ENCODE results near the gene PTPRG. TPM values are rescaled to one million over a fixed set of nuclear protein-coding genes. Genes with fewer than 3 reads are reported as not detected.

Gene PTPRG
- total and polyA plus RNA-seq, 2 experiments from 2014 or later: 11.5 to 39.6 TPM

- no peak overlapping the region for H3K4me2 ChIP-seq (ENCODE audit: unreplicated experiment)
- TF ChIP-seq EZH2phosphoT487 (IDR thresholded peaks at IDR 0.05; ENCODE audit: insufficient read depth, low read depth): no peak
- TF ChIP-seq EZH2 (IDR thresholded peaks at IDR 0.05; ENCODE audit: insufficient read depth, poor library complexity, severe bottlenecking): no peak
- no peaks in the 10 kb centered on the region for H3K9me2 ChIP-seq (ENCODE audit: insufficient read depth)
- H3K9me3 ChIP-seq (ENCODE audit: low read depth): no peaks in the 10 kb centered on the region
- H3K4me1 ChIP-seq (ENCODE audit: insufficient read depth): peaks cover 4% of the 10 kb centered on the region; the same call in 1 of the 2 replicates
- H3K79me2 ChIP-seq (ENCODE audit: insufficient read depth): peaks cover 52% of the 10 kb centered on the region
- H3K36me3 ChIP-seq (ENCODE audit: low read depth): no peaks in the 10 kb centered on the region
- no peak overlapping the region for H3K27ac ChIP-seq
- H4K20me1 ChIP-seq (ENCODE audit: insufficient read depth): no peaks in the 10 kb centered on the region
- in situ Hi-C loops (cut with MboI): no loop called here
- peaks cover 2% of the 10 kb centered on the region; the same call in 1 of the 2 replicates for H3F3A ChIP-seq (ENCODE audit: insufficient read depth)
- DNase-seq: no peak
- H3K4me3 ChIP-seq: no peak overlapping the region
- 87 to 91% methylated on average over 5 of the region's 5 CpGs for WGBS, 2 experiments (ENCODE audit: low coverage in 1 of 2, low lambda C conversion rate in 2 of 2, missing lambda C conversion rate in 2 of 2)
- no peak overlapping the region for H3K9ac ChIP-seq
- no peak overlapping the region for H2AFZ ChIP-seq
- H3K27me3 ChIP-seq (replicated peaks; ENCODE audit: insufficient read depth): no peaks in the 10 kb centered on the region
These were observed 126.4 kb downstream of the PTPRG start for GRCh38 chr3:61687663-61688306.

DNA sequence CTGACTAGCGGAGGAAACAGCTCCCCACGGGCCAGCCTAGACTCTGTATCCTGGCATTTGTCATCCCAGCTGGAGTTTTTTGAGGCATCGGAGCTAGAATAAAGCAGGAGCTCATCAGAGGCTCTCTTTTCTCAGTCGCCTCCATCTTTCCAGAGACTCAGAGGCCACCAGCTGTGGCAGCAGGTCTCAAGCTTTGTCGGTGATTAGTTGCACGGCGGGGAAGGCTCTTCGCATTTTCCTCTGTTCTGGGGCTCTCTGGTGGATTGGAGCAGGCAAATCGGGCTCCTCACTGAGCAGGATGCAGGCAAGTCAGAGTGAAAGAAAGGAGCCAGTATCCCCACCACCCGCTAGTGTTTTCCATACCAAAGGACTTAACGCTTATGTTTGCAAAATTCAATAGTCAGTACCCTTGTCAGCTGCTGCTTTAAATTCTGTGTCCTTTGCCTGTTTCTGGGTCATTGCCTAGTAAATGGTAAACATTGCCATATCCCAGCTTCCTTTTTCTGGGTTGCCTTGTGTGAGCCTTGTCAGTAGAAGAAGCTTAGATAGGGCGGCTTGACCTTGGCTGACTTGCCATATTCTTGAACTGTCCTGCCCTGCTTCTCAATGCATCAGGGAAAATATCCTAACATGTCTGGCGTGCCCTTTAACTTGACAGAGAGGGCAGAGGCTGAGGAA lies 127.1 kb downstream of the PTPRG start:
- Histone ChIP-seq H4K20me1 (ENCODE audit: insufficient read depth) (no peaks in the 10 kb centered on the region), H3K4me2 (ENCODE audit: unreplicated experiment) (no peak overlapping the region), H3K27me3 (replicated peaks; ENCODE audit: insufficient read depth) (no peaks in the 10 kb centered on the region), H2AFZ (no peak overlapping the region), H3K36me3 (ENCODE audit: low read depth) (no peaks in the 10 kb centered on the region), H3K9me3 (ENCODE audit: low read depth) (no peaks in the 10 kb centered on the region), H3K4me1 (ENCODE audit: insufficient read depth) (no peaks in the 10 kb centered on the region), H3F3A (ENCODE audit: insufficient read depth) (no peaks in the 10 kb centered on the region), H3K79me2 (ENCODE audit: insufficient read depth) (peaks cover 49% of the 10 kb centered on the region), H3K9ac (no peak overlapping the region), H3K27ac (no peak overlapping the region), H3K4me3 (no peak overlapping the region), H3K9me2 (ENCODE audit: insufficient read depth) (no peaks in the 10 kb centered on the region)
- no peak for DNase-seq
- 95 to 96% methylated on average over 13 of the region's 13 CpGs for WGBS, 2 experiments (ENCODE audit: low coverage in 1 of 2, low lambda C conversion rate in 2 of 2, missing lambda C conversion rate in 2 of 2)
- TF ChIP-seq EZH2 (IDR thresholded peaks at IDR 0.05; ENCODE audit: insufficient read depth, poor library complexity, severe bottlenecking) (no peak), EZH2phosphoT487 (IDR thresholded peaks at IDR 0.05; ENCODE audit: insufficient read depth, low read depth) (no peak)
- in situ Hi-C loops (cut with MboI): no loop called here

GRCh38 chr3:61690016-61690415 lies 128.6 kb downstream of the PTPRG start:
- no peaks in the 10 kb centered on the region for H3K27me3 ChIP-seq (replicated peaks; ENCODE audit: insufficient read depth)
- H3F3A ChIP-seq (ENCODE audit: insufficient read depth): no peaks in the 10 kb centered on the region
- in situ Hi-C loops (cut with MboI): no loop called here
- H3K4me2 ChIP-seq (ENCODE audit: unreplicated experiment): no peak overlapping the region
- no peak overlapping the region for H2AFZ ChIP-seq
- H4K20me1 ChIP-seq (ENCODE audit: insufficient read depth): no peaks in the 10 kb centered on the region
- H3K4me1 ChIP-seq (ENCODE audit: insufficient read depth): no peaks in the 10 kb centered on the region
- H3K79me2 ChIP-seq (ENCODE audit: insufficient read depth): peaks cover 33% of the 10 kb centered on the region
- no peak for DNase-seq
- no peaks in the 10 kb centered on the region for H3K36me3 ChIP-seq (ENCODE audit: low read depth)
- H3K9ac ChIP-seq: no peak overlapping the region
- 97 to 98% methylated on average over 5 of the region's 5 CpGs for WGBS, 2 experiments (ENCODE audit: low coverage in 1 of 2, low lambda C conversion rate in 2 of 2, missing lambda C conversion rate in 2 of 2)
- no peak overlapping the region for H3K4me3 ChIP-seq
- no peaks in the 10 kb centered on the region for H3K9me2 ChIP-seq (ENCODE audit: insufficient read depth)
- H3K27ac ChIP-seq: no peak overlapping the region
- no peaks in the 10 kb centered on the region for H3K9me3 ChIP-seq (ENCODE audit: low read depth)
- TF ChIP-seq EZH2phosphoT487 (IDR thresholded peaks at IDR 0.05; ENCODE audit: insufficient read depth, low read depth): no peak
- no peak for TF ChIP-seq EZH2 (IDR thresholded peaks at IDR 0.05; ENCODE audit: insufficient read depth, poor library complexity, severe bottlenecking)

DNA sequence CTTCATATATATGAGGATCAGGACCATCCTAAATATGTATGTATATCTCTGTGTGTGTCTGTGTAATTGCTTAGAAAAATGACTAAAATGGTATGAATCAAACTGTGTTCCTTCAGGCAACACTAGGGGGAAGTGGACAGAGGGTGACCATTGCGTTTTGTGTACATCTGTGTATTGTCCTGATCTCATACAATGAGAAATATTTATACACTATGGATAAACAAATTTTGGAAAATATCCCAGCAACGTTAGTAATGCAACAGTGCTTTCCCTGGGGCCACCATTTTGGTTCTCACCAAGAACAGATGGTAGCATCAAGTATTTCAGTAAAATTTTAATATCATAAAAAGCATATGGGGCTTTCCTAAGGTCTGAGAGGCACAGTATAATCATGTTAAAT lies 130.1 kb downstream of the PTPRG start:
- Histone ChIP-seq H3K79me2 (ENCODE audit: insufficient read depth) (peaks cover 37% of the 10 kb centered on the region), H3K4me2 (ENCODE audit: unreplicated experiment) (no peak overlapping the region), H3F3A (ENCODE audit: insufficient read depth) (no peaks in the 10 kb centered on the region), H3K27me3 (replicated peaks; ENCODE audit: insufficient read depth) (no peaks in the 10 kb centered on the region), H3K4me1 (ENCODE audit: insufficient read depth) (no peaks in the 10 kb centered on the region), H3K36me3 (ENCODE audit: low read depth) (no peaks in the 10 kb centered on the region), H3K4me3 (no peak overlapping the region), H4K20me1 (ENCODE audit: insufficient read depth) (no peaks in the 10 kb centered on the region), H3K9me3 (ENCODE audit: low read depth) (no peaks in the 10 kb centered on the region), H3K9ac (no peak overlapping the region), H3K27ac (no peak overlapping the region), H3K9me2 (ENCODE audit: insufficient read depth) (no peaks in the 10 kb centered on the region), H2AFZ (no peak overlapping the region)
- TF ChIP-seq EZH2 (IDR thresholded peaks at IDR 0.05; ENCODE audit: insufficient read depth, poor library complexity, severe bottlenecking): no peak
- no peak for TF ChIP-seq EZH2phosphoT487 (IDR thresholded peaks at IDR 0.05; ENCODE audit: insufficient read depth, low read depth)
- in situ Hi-C loops (cut with MboI): no loop called here
- 82% methylated on average over 2 of the region's 2 CpGs for WGBS, 2 experiments (ENCODE audit: low coverage in 1 of 2, low lambda C conversion rate in 2 of 2, missing lambda C conversion rate in 2 of 2)
- no peak for DNase-seq

All from GM23248 (cell line).